ENCODE results near the gene WIPI1. TPM values are rescaled to one million over a fixed set of nuclear protein-coding genes. Genes with fewer than 3 reads are reported as not detected.
A peak's percentile ranks its signal among the peaks of the same experiment; 100 is the strongest.

WIPI1 gene
- total RNA-seq, 1 donor from 2014 or later, result 66.1 TPM

- ATAC-seq, result no peak
- intact Hi-C loops (cut with micrococcal nuclease), result no loop called here
- DNase-seq, result no peak
These were observed 10.7 kb downstream of the WIPI1 start for GRCh38 chr17:68446626-68447041.

- DNase-seq (no peak), ATAC-seq (no peak)
- intact Hi-C loops (cut with micrococcal nuclease), result no loop called here
These were observed 11.6 kb downstream of the WIPI1 start for GRCh38 chr17:68445671-68446070.

GRCh38 chr17:68443972-68444464, 13.3 kb downstream of the WIPI1 start:
- ATAC-seq, result no peak
- intact Hi-C loops (cut with micrococcal nuclease), result no loop called here
- no peak for DNase-seq

- intact Hi-C loops (cut with micrococcal nuclease), result no loop called here
- peak; percentile 6 for ATAC-seq
- no peak for DNase-seq
These were observed 16.1 kb downstream of the WIPI1 start for GRCh38 chr17:68441070-68441770.

GRCh38 chr17:68440526-68440925, 16.8 kb downstream of the WIPI1 start:
- ATAC-seq (no peak), DNase-seq (no peak)
- intact Hi-C loops (cut with micrococcal nuclease), result no loop called here

- DNase-seq (no peak), ATAC-seq (no peak)
- intact Hi-C loops (cut with micrococcal nuclease), result loop anchor here (10.0 kb wide), 1 partner anchor 175 kb away; no protein-coding TSS in a partner anchor
These were observed 17.5 kb downstream of the WIPI1 start for GRCh38 chr17:68439656-68440290.

GRCh38 chr17:68437979-68438822, 19.1 kb downstream of the WIPI1 start:
- intact Hi-C loops (cut with micrococcal nuclease), result loop anchor here (10.0 kb wide), 1 partner anchor 173 kb away; no protein-coding TSS in a partner anchor
- peak; percentile 68 for DNase-seq
- peak; percentile 71 for ATAC-seq

GRCh38 chr17:68435876-68436842, 21.1 kb downstream of the WIPI1 start:
- intact Hi-C loops (cut with micrococcal nuclease), result loop anchor here (10.0 kb wide), 1 partner anchor 171 kb away; no protein-coding TSS in a partner anchor
- ATAC-seq, result peak; percentile 60
- peak; percentile 70 for DNase-seq

- no peak for ATAC-seq
- intact Hi-C loops (cut with micrococcal nuclease), result loop anchor here (10.0 kb wide), 1 partner anchor 171 kb away; no protein-coding TSS in a partner anchor
- DNase-seq, result no peak
These were observed 21.9 kb downstream of the WIPI1 start for GRCh38 chr17:68435361-68435760.

- intact Hi-C loops (cut with micrococcal nuclease), result loop anchor here (10.0 kb wide), 1 partner anchor 169 kb away; no protein-coding TSS in a partner anchor
- ATAC-seq, result no peak
These were observed 23.3 kb downstream of the WIPI1 start for GRCh38 chr17:68433911-68434508.

GRCh38 chr17:68433211-68433610, 24.1 kb downstream of the WIPI1 start:
- DNase-seq, result no peak
- intact Hi-C loops (cut with micrococcal nuclease), result loop anchor here (10.0 kb wide), 1 partner anchor 168 kb away; no protein-coding TSS in a partner anchor
- no peak for ATAC-seq

More at GRCh38 chr17:68433911-68434508, 23.3 kb downstream of the WIPI1 start:
- no peak for DNase-seq

- intact Hi-C loops (cut with micrococcal nuclease), result loop anchor here (10.0 kb wide), 1 partner anchor 167 kb away; no protein-coding TSS in a partner anchor
- ATAC-seq, result peak; percentile 40
These were observed 25.0 kb downstream of the WIPI1 start for GRCh38 chr17:68432086-68432864.

GRCh38 chr17:68431661-68432071, 25.6 kb downstream of the WIPI1 start:
- DNase-seq, result no peak
- ATAC-seq, result no peak
- intact Hi-C loops (cut with micrococcal nuclease), result loop anchor here (10.0 kb wide), 1 partner anchor 167 kb away; no protein-coding TSS in a partner anchor

More at GRCh38 chr17:68432086-68432864, 25.0 kb downstream of the WIPI1 start:
- no peak for DNase-seq

- intact Hi-C loops (cut with micrococcal nuclease), result loop anchor here (10.0 kb wide), 1 partner anchor 166 kb away; no protein-coding TSS in a partner anchor
- no peak for DNase-seq
- no peak for ATAC-seq
These were observed 26.2 kb downstream of the WIPI1 start for GRCh38 chr17:68431045-68431608.

- DNase-seq (no peak), ATAC-seq (no peak)
- intact Hi-C loops (cut with micrococcal nuclease), result loop anchor here (10.0 kb wide), 1 partner anchor 165 kb away; no protein-coding TSS in a partner anchor
These were observed 27.4 kb downstream of the WIPI1 start for GRCh38 chr17:68429881-68430280.

GRCh38 chr17:68428498-68429172, 28.7 kb downstream of the WIPI1 start:
- ATAC-seq, result peak; percentile 7
- intact Hi-C loops (cut with micrococcal nuclease), result no loop called here
- DNase-seq, result no peak

Measured in left ventricle myocardium superior (tissue), 1 donor.